Subcutaneous adipose tissue (tissue), 4 donors: ENCODE measurements around the gene ADGRG3. TPM values are rescaled to one million over a fixed set of nuclear protein-coding genes. Genes with fewer than 3 reads are reported as not detected.

ENCODE experiments used
- CTCF ChIP-seq: fragments of 450-650 bp; IDR thresholded peaks from one replicate; pipeline ENCODE4 v1.5.1; 2016; ENCODE audit warnings: low read depth, mild to moderate bottlenecking, control low read depth, antibody characterized with exemption, moderate library complexity
- total RNA-seq, 4 donors: library from RNA; depleted of rRNA; stranded (reverse); fragments of >200 nt; gene quantifications; one replicate each; pipeline ENCODE4 v1.1.0, GENCODE V29; 2016

The ADGRG3 gene
- total RNA-seq, 4 donors from 2014 or later, result 0.44 to 4.0 (median 2.1) TPM; not detected in 1

GRCh38 chr16:57661936-57662906, 5.9 kb upstream of the ADGRG3 start:
- no peak for TF ChIP-seq CTCF

- no peak for TF ChIP-seq CTCF
These were observed 4.7 kb upstream of the ADGRG3 start for GRCh38 chr16:57663436-57663835.

GRCh38 chr16:57663917-57664661, 4.0 kb upstream of the ADGRG3 start:
- TF ChIP-seq CTCF, result no peak

GRCh38 chr16:57664662-57665025, 3.5 kb upstream of the ADGRG3 start:
- TF ChIP-seq CTCF, result no peak

GRCh38 chr16:57665541-57665940, 2.6 kb upstream of the ADGRG3 start:
- no peak for TF ChIP-seq CTCF

- TF ChIP-seq CTCF, result no peak
These were observed 1.6 kb upstream of the ADGRG3 start for GRCh38 chr16:57666353-57667047.
